Prostate gland (tissue), 2 donors: Measurements from ENCODE around the gene ZBTB43.

ENCODE experiments used
- CTCF ChIP-seq, 4 experiments: fragments of 200-600 bp in 2 of 4; fragments of 450-650 bp in 2 of 4; sonication (generic) in 2 of 4; IDR thresholded peaks; 1 replicate in 3 of 4; 2 replicates in 1 of 4; pipeline ENCODE4 v1.5.1; 2016 to 2019; ENCODE audit warnings: antibody characterized with exemption in 4 of 4, mild to moderate bottlenecking in 2 of 4, moderate library complexity in 2 of 4
- POLR2A ChIP-seq: fragments of 450-650 bp; IDR thresholded peaks from one replicate; pipeline ENCODE4 v1.6.1; 2016; ENCODE audit warnings: antibody characterized with exemption, mild to moderate bottlenecking
- POLR2AphosphoS5 ChIP-seq: sonication (generic); formaldehyde crosslinking; IDR thresholded peaks from one replicate; pipeline ENCODE4 v1.6.1; 2017; ENCODE audit warnings: antibody characterized with exemption

GRCh38 chr9:126761274-126761673 is 43.6 kb upstream of the ZBTB43 start:
- no peak for TF ChIP-seq CTCF (IDR thresholded peaks at IDR 0.05)
- TF ChIP-seq POLR2AphosphoS5, result no peak
- no peak for TF ChIP-seq POLR2A
